HepG2 (cell line): ENCODE measurements around the gene DHX32. TPM values are rescaled to one million over a fixed set of nuclear protein-coding genes. Genes with fewer than 3 reads are reported as not detected.

ENCODE experiments used
- AHR ChIP-seq: IDR thresholded peaks from 2 replicates; pipeline ENCODE4 v1.6.1; 2018; ENCODE audit warnings: missing genetic modification reagents, missing compliant biosample characterization
- DNMT1 ChIP-seq: sonication (generic); formaldehyde crosslinking; IDR thresholded peaks from 2 replicates; pipeline ENCODE4 v1.5.1; 2020; ENCODE audit warnings: mild to moderate bottlenecking, missing genetic modification reagents
- EED ChIP-seq: sonication (generic); formaldehyde crosslinking; IDR thresholded peaks from 2 replicates; pipeline ENCODE4 v1.5.0; 2020; ENCODE audit warnings: mild to moderate bottlenecking, missing genetic modification reagents
- GATAD1 ChIP-seq: IDR thresholded peaks from 2 replicates; pipeline ENCODE4 v1.6.1; 2016; ENCODE audit warnings: missing genetic modification reagents, missing compliant biosample characterization
- HOMEZ ChIP-seq: IDR thresholded peaks from 2 replicates; pipeline ENCODE4 v1.6.1; 2016; ENCODE audit warnings: low read depth
- KDM4B ChIP-seq: sonication (generic); formaldehyde crosslinking; IDR thresholded peaks from 2 replicates; pipeline ENCODE4 v1.4.0; 2020; ENCODE audit warnings: missing genetic modification reagents
- LCORL ChIP-seq, 2 experiments: fragments of 450-650 bp in 1 of 2; sonication (generic) in 1 of 2; formaldehyde crosslinking in 1 of 2; IDR thresholded peaks; 2 replicates each; pipeline versions ENCODE4 v1.5.0 to v1.6.1; 2017 to 2020; ENCODE audit warnings: antibody characterized with exemption in 1 of 2, missing genetic modification reagents in 1 of 2
- MTF2 ChIP-seq: sonication (generic); formaldehyde crosslinking; IDR thresholded peaks from 2 replicates; pipeline ENCODE4 v1.5.0; 2020; ENCODE audit warnings: missing genetic modification reagents, borderline replicate concordance
- MZF1 ChIP-seq: sonication (generic); formaldehyde crosslinking; IDR thresholded peaks from 2 replicates; pipeline ENCODE4 v1.8.1; 2023; ENCODE audit warnings: mild to moderate bottlenecking, missing genetic modification reagents, borderline replicate concordance
- NCOA2 ChIP-seq: sonication (generic); formaldehyde crosslinking; IDR thresholded peaks from 2 replicates; pipeline ENCODE4 v1.8.0; 2022; ENCODE audit warnings: inconsistent platforms
- NFIB ChIP-seq: sonication (generic); formaldehyde crosslinking; IDR thresholded peaks from 2 replicates; pipeline ENCODE4 v1.9.0; 2021; ENCODE audit warnings: missing genetic modification reagents, mild to moderate bottlenecking, borderline replicate concordance
- NR3C1 ChIP-seq: sonication (generic); formaldehyde crosslinking; IDR thresholded peaks from 2 replicates; pipeline ENCODE4 v1.4.0; 2020; ENCODE audit warnings: missing genetic modification reagents
- TBX3 ChIP-seq: fragments of 450-650 bp; IDR thresholded peaks from 2 replicates; pipeline ENCODE4 v1.6.1; 2017; ENCODE audit warnings: antibody characterized with exemption, mild to moderate bottlenecking, inconsistent platforms, borderline replicate concordance
- THAP7 ChIP-seq: sonication (generic); formaldehyde crosslinking; IDR thresholded peaks from 2 replicates; pipeline ENCODE4 v1.8.1; 2023; ENCODE audit warnings: mild to moderate bottlenecking, missing genetic modification reagents
- TIGD3 ChIP-seq: sonication (generic); formaldehyde crosslinking; IDR thresholded peaks from 2 replicates; pipeline ENCODE4 v1.5.1; 2020; ENCODE audit warnings: mild to moderate bottlenecking, missing genetic modification reagents, borderline replicate concordance
- ZBTB33 ChIP-seq: sonication (generic); formaldehyde crosslinking; IDR thresholded peaks from 2 replicates; pipeline ENCODE4 v1.4.0; 2020; ENCODE audit warnings: missing genetic modification reagents
- ZBTB37 ChIP-seq: sonication (generic); formaldehyde crosslinking; IDR thresholded peaks from 2 replicates; pipeline ENCODE4 v1.4.0; 2020; ENCODE audit warnings: mild to moderate bottlenecking, missing genetic modification reagents
- ZNF138 ChIP-seq: sonication (generic); formaldehyde crosslinking; IDR thresholded peaks from 2 replicates; pipeline ENCODE4 v1.5.0; 2020; ENCODE audit warnings: mild to moderate bottlenecking, low read depth, missing genetic modification reagents
- ZNF235 ChIP-seq: sonication (generic); formaldehyde crosslinking; IDR thresholded peaks from 2 replicates; pipeline ENCODE4 v1.8.1; 2023; ENCODE audit warnings: mild to moderate bottlenecking, missing genetic modification reagents, borderline replicate concordance
- ZNF383 ChIP-seq: sonication (generic); formaldehyde crosslinking; IDR thresholded peaks from 2 replicates; pipeline ENCODE4 v1.4.0; 2020; ENCODE audit warnings: missing genetic modification reagents, mild to moderate bottlenecking, borderline replicate concordance
- ZNF484 ChIP-seq: sonication (generic); formaldehyde crosslinking; IDR thresholded peaks from 2 replicates; pipeline ENCODE4 v1.5.1; 2020; ENCODE audit warnings: mild to moderate bottlenecking, low read depth, missing genetic modification reagents, borderline replicate concordance
- ZNF557 ChIP-seq: sonication (generic); formaldehyde crosslinking; IDR thresholded peaks from 2 replicates; pipeline ENCODE4 v1.4.0; 2020; ENCODE audit warnings: missing genetic modification reagents
- ZNF83 ChIP-seq: sonication (generic); formaldehyde crosslinking; IDR thresholded peaks from 2 replicates; pipeline ENCODE4 v1.4.0; 2020; ENCODE audit warnings: missing genetic modification reagents, mild to moderate bottlenecking, borderline replicate concordance
- polyA plus RNA-seq, 8 experiments: library from polyadenylated mRNA; depleted of rRNA in 3 of 8; stranded (reverse) in 7 of 8; unstranded in 1 of 8; fragments of >200 nt; fragmentation: Illumina TruSeq in 4 of 8; extraction: Trizol in 4 of 8; gene quantifications; 2 replicates each; pipeline versions ENCODE4 v1.2.1 to v1.2.3, GENCODE V29; 2011 to 2016; ENCODE audit warnings: low read depth in 4 of 8, missing spikeins in 1 of 8, mixed read lengths in 1 of 8; ENCODE audit not compliant: insufficient read depth in 1 of 8
- total RNA-seq, 5 experiments: library from RNA; depleted of rRNA; stranded (reverse); fragments of >200 nt; fragmentation: Illumina TruSeq; extraction: Trizol; gene quantifications; 2 replicates each; pipeline ENCODE4 v1.2.3, GENCODE V29; 2016; ENCODE audit warnings: low read depth in 1 of 5

Gene DHX32
- total and polyA plus RNA-seq, 2 of the 13 experiments (the other 11 are each of a cell fraction or from before 2014, with no cell fraction given): 15.5 to 16.5 TPM

GRCh38 chr10:125822878-125823662 lies 58.0 kb downstream of the DHX32 start, which contains the start of the genes BCCIP and UROS (continued):
- TF ChIP-seq ZNF484: no peak
- 0 out of 2 replicates have a peak, but pooled peaks have one; percentile 23 for TF ChIP-seq MTF2 (CRISPR knock-in tag)
- no peak for TF ChIP-seq NCOA2 (CRISPR knock-in tag)
- TF ChIP-seq ZNF235 (CRISPR knock-in tag): no peak
- TF ChIP-seq ZNF557 (CRISPR knock-in tag): no peak
- no peak for TF ChIP-seq NFIB (CRISPR knock-in tag)
- no peak for TF ChIP-seq ZBTB33 (CRISPR knock-in tag)
- TF ChIP-seq TBX3: no peak
- no peak; the same call in 1 of the 2 replicates for TF ChIP-seq DNMT1
- TF ChIP-seq GATAD1 (CRISPR knock-in tag): peak; percentile 89
- no peak for TF ChIP-seq ZBTB37 (CRISPR knock-in tag)
- TF ChIP-seq ZNF83 (CRISPR knock-in tag): peak; percentile 50; the same call in 1 of the 2 replicates
- TF ChIP-seq ZNF383 (CRISPR knock-in tag): no peak
- no peak; the same call in none of the 2 replicates for TF ChIP-seq KDM4B (CRISPR knock-in tag)
- no peak for TF ChIP-seq THAP7
- TF ChIP-seq LCORL (IDR thresholded peaks at IDR 0.05): no peak
- TF ChIP-seq LCORL (CRISPR knock-in tag; IDR thresholded peaks at IDR 0.05): peak; percentile 62
- TF ChIP-seq NR3C1 (CRISPR knock-in tag): no peak
- no peak for TF ChIP-seq MZF1
- no peak for TF ChIP-seq TIGD3 (CRISPR knock-in tag)
- TF ChIP-seq HOMEZ (CRISPR knock-in tag): no peak; the same call in 1 of the 2 replicates
- peak; percentile 26; the same call in 1 of the 2 replicates for TF ChIP-seq ZNF138
- peak; percentile 20; the same call in 1 of the 2 replicates for TF ChIP-seq AHR (CRISPR knock-in tag)
- no peak; the same call in 1 of the 2 replicates for TF ChIP-seq EED (CRISPR knock-in tag)
